Ishikawa (cell line): ENCODE data around the gene ATP8A2.

ENCODE experiments used
- CEBPB ChIP-seq: IDR thresholded peaks from 2 replicates; pipeline ENCODE4 v1.6.1; 2012
- CREB1 ChIP-seq: IDR thresholded peaks from 2 replicates; pipeline ENCODE4 v1.6.1; 2012; ENCODE audit warnings: low read depth
- EGR1 ChIP-seq: IDR thresholded peaks from 2 replicates; pipeline ENCODE4 v1.6.1; 2012
- EP300 ChIP-seq: IDR thresholded peaks from 2 replicates; pipeline ENCODE4 v1.6.1; 2012; ENCODE audit warnings: borderline replicate concordance
- FOXM1 ChIP-seq: IDR thresholded peaks from 2 replicates; pipeline ENCODE4 v1.6.1; 2012; ENCODE audit warnings: low read depth, borderline replicate concordance
- MAX ChIP-seq: IDR thresholded peaks from 2 replicates; pipeline ENCODE4 v1.6.1; 2012
- NFIC ChIP-seq: IDR thresholded peaks from 2 replicates; pipeline ENCODE4 v1.6.1; 2012
- RAD21 ChIP-seq: IDR thresholded peaks from 2 replicates; pipeline ENCODE4 v1.6.1; 2012; ENCODE audit warnings: low read depth
- REST ChIP-seq: IDR thresholded peaks from 2 replicates; pipeline ENCODE4 v1.6.1; 2012; ENCODE audit warnings: low read depth, mild to moderate bottlenecking
- TAF1 ChIP-seq: IDR thresholded peaks from 2 replicates; pipeline ENCODE4 v1.6.1; 2012; ENCODE audit warnings: low read depth, mild to moderate bottlenecking
- TCF12 ChIP-seq: IDR thresholded peaks from 2 replicates; pipeline ENCODE4 v1.6.1; 2012; ENCODE audit warnings: low read depth
- TEAD4 ChIP-seq: IDR thresholded peaks from 2 replicates; pipeline ENCODE4 v1.6.1; 2012
- YY1 ChIP-seq: IDR thresholded peaks from 2 replicates; pipeline ENCODE4 v1.6.1; 2012; ENCODE audit warnings: low read depth
- ZBTB7A ChIP-seq: IDR thresholded peaks from 2 replicates; pipeline ENCODE4 v1.6.1; 2012; ENCODE audit warnings: low read depth
- TF ChIP-seq, protein P1 (sequence below): IDR thresholded peaks from 2 replicates; pipeline ENCODE4 v1.6.1; 2012

Gene ATP8A2

GRCh38 chr13:25722893-25723292 is 351.1 kb downstream of the ATP8A2 start:
- TF ChIP-seq, protein P1, sequence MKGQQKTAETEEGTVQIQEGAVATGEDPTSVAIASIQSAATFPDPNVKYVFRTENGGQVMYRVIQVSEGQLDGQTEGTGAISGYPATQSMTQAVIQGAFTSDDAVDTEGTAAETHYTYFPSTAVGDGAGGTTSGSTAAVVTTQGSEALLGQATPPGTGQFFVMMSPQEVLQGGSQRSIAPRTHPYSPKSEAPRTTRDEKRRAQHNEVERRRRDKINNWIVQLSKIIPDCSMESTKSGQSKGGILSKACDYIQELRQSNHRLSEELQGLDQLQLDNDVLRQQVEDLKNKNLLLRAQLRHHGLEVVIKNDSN = no peak
- TF ChIP-seq CREB1 (no peak), TAF1 (no peak), MAX (no peak)

GRCh38 chr13:25725104-25725503 is 353.3 kb downstream of the ATP8A2 start:
- TF ChIP-seq NFIC = no peak
- no peak for TF ChIP-seq RAD21
- no peak for TF ChIP-seq TEAD4
- no peak for TF ChIP-seq EGR1
- TF ChIP-seq TCF12 = no peak
- TF ChIP-seq CEBPB = no peak
- no peak for TF ChIP-seq TAF1
- no peak for TF ChIP-seq REST

- TF ChIP-seq YY1 (no peak), FOXM1 (no peak)
Measured at GRCh38 chr13:25727250-25727649, 355.5 kb downstream of the ATP8A2 start.

DNA sequence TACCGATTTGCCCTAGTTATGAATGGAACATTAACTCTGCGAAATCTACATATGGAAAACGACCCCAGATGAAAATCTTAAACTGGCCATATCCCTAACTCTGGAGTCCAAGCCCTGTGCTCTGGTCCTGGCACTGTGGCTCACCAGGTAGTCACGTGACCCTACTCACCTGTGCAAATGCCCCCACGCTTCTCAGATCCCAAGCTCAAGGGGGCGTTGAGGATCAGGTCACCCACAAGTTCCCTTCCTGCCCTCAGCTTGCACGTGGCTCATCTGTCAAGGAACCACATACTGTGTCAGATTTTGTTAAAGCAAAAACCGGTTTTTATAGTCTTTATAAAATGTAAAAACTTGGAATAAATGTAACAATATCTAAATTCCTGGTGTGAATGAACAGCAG is 356.0 kb downstream of the ATP8A2 start:
- TF ChIP-seq, protein P1 = peak; percentile 37; the same call in 1 of the 2 replicates
- TF ChIP-seq TAF1 = no peak

GRCh38 chr13:25729201-25729600 is 357.4 kb downstream of the ATP8A2 start:
- no peak for TF ChIP-seq EP300
- no peak for TF ChIP-seq REST
- TF ChIP-seq NFIC = no peak
- TF ChIP-seq TEAD4 = no peak
- TF ChIP-seq FOXM1 = no peak
- no peak for TF ChIP-seq MAX
- TF ChIP-seq YY1 = no peak
- TF ChIP-seq, protein P1 = no peak
- TF ChIP-seq ZBTB7A = no peak
- TF ChIP-seq EGR1 = no peak
- no peak for TF ChIP-seq CEBPB
- TF ChIP-seq RAD21 = no peak
- no peak for TF ChIP-seq TCF12
- no peak for TF ChIP-seq CREB1

DNA sequence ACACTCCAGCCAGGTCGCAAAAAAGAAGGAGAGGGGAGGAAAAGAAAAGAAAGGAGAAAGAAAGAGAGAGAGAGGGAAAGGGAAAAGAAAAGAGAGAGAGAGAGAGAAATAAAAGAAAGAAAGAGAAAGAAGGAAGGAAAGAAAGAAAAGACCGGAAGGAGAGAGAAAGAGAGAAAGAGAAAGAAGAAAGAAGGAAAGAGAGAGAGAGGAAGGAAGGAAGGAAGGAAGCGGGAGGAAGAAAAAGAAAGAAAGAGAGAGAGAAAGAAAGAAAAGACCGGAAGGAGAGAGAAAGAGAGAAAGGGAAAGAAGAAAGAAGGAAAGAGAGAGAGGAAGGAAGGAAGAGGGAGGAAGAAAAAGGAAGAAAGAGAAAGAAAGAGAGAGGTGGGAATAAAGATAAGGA is 359.3 kb downstream of the ATP8A2 start:
- TF ChIP-seq TEAD4 = no peak
- no peak for TF ChIP-seq MAX
- no peak for TF ChIP-seq NFIC
- no peak for TF ChIP-seq ZBTB7A
- no peak for TF ChIP-seq EGR1
- TF ChIP-seq REST = no peak
- TF ChIP-seq, protein P1 = no peak
- no peak for TF ChIP-seq CEBPB
- no peak for TF ChIP-seq TAF1
- no peak for TF ChIP-seq YY1
- TF ChIP-seq CREB1 = no peak
- no peak for TF ChIP-seq EP300
- TF ChIP-seq TCF12 = no peak
- TF ChIP-seq FOXM1 = no peak
- no peak for TF ChIP-seq RAD21
